Stimulated activated CD8-positive, alpha-beta memory T cell treated with anti-CD3 and anti-CD28 coated beads, Interleukin-12 subunit alpha, Interleukin-12 subunit beta, amount 100 ng/mL, for 24 hours (primary cell): ENCODE results near the gene RPSA.
"Not testable (repeated sequence)": the region's sequence is repeated elsewhere in the genome, so short reads cannot be mapped to it uniquely, and the experiment has no call there.

Experiments
- DNase-seq: peaks from one replicate; pipeline ENCODE4 v3.0.0-alpha.2; 2020; ENCODE audit errors: extremely low read depth

The RPSA gene

DNA sequence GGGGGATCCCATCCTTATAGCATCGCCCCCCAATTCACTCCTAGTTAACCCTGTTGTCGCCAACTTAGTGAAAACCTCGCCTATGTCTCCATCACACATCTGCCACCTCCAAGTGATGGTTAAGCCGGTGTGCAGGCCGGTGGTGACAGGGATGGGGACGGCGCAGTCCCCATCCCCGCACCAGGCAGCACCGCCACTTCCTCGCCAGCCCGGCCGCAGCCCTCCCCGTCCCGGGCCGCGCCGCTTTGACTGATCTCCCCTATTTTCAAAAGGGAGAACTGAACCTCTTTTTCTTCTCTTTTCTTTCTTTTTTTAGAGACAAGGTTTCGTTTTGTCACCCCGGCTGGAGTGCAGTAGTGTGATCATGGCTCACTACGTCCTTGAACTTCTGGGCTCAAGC lies 49.6 kb downstream of the RPSA start:
- no peak for DNase-seq

- DNase-seq = no peak
Observed at GRCh38 chr3:39457361-39457760, 50.8 kb downstream of the RPSA start.

DNA sequence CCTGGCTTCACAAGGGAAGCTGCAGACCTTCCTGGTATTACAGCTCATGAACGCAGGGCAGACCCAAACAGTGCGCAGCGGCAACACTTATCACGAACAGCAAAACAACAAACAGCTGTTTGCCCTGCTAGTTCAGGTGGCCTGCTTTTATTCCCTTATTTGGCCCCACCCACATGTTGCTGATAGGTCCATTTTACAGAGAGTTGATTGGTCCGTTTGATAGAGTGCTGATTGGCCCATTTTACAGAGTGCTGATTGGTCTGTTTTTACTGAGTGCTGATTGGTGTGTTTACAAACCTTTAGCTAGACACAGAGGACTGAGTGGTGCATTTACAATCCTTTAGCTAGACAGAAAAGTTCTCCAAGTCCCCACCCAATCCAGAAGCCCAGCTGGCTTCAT lies 52.1 kb downstream of the RPSA start:
- DNase-seq = not testable (repeated sequence)

GRCh38 chr3:39460677-39461076 lies 54.2 kb downstream of the RPSA start:
- DNase-seq = no peak
